ENCODE results near the gene PTBP1. TPM values are rescaled to one million over a fixed set of nuclear protein-coding genes. Genes with fewer than 3 reads are reported as not detected.
A peak's percentile ranks its signal among the peaks of the same experiment; 100 is the strongest.

Gene PTBP1
- total and polyA plus RNA-seq, 2 of the 13 experiments (the other 11 are each of a cell fraction or from before 2014, with no cell fraction given), result 195 to 288 TPM

GRCh38 chr19:796692-797527, at the start of gene PTBP1 (continued):
- TF ChIP-seq ZNF24 (IDR thresholded peaks at IDR 0.05) (no peak), TRIM24 (CRISPR knock-in tag; IDR thresholded peaks at IDR 0.05) (no peak), RARA (CRISPR knock-in tag; IDR thresholded peaks at IDR 0.05) (0 out of 2 replicates have a peak, but pooled peaks have one; percentile 34), FIP1L1 (IDR thresholded peaks at IDR 0.05; ENCODE audit: borderline replicate concordance, insufficient read depth, low read depth, low read length) (0 out of 2 replicates have a peak, but pooled peaks have one; percentile 40), ZMAT3 (CRISPR knock-in tag; conservative IDR thresholded peaks at IDR 0.05) (peak; percentile 86), ZFP90 (CRISPR knock-in tag; IDR thresholded peaks at IDR 0.05; ENCODE audit: borderline replicate concordance) (no peak; the same call in 1 of the 2 replicates), ZNF543 (CRISPR knock-in tag; IDR thresholded peaks at IDR 0.05) (0 out of 2 replicates have a peak, but pooled peaks have one; percentile 19), NFKBIZ (CRISPR knock-in tag; IDR thresholded peaks at IDR 0.05) (no peak), ZMAT5 (CRISPR knock-in tag; IDR thresholded peaks at IDR 0.05; ENCODE audit: borderline replicate concordance, low read depth) (no peak), RXRA (CRISPR knock-in tag; IDR thresholded peaks at IDR 0.05) (peak; percentile 80), TFDP1 (CRISPR knock-in tag; IDR thresholded peaks at IDR 0.05; ENCODE audit: borderline replicate concordance) (peak; percentile 94), HNRNPK (IDR thresholded peaks at IDR 0.05; ENCODE audit: low read depth, low read length, poor library complexity, severe bottlenecking) (no peak), ZFP1 (CRISPR knock-in tag; IDR thresholded peaks at IDR 0.05) (peak; percentile 56; the same call in 1 of the 2 replicates), IRF1 (CRISPR knock-in tag; IDR thresholded peaks at IDR 0.05; ENCODE audit: low read depth) (no peak), ZNF350 (CRISPR knock-in tag; IDR thresholded peaks at IDR 0.05; ENCODE audit: borderline replicate concordance, low read depth) (no peak; the same call in 1 of the 2 replicates), SMC3 (IDR thresholded peaks at IDR 0.05; ENCODE audit: low read length) (no peak), ATF7-NPFF (CRISPR knock-in tag; IDR thresholded peaks at IDR 0.05; ENCODE audit: low read depth) (no peak), SYNCRIP (IDR thresholded peaks at IDR 0.05; ENCODE audit: insufficient read depth, low read depth, low read length) (no peak), SPEN (CRISPR knock-in tag; IDR thresholded peaks at IDR 0.05; ENCODE audit: low read depth) (peak; percentile 90; the same call in 1 of the 2 replicates), PPARG (CRISPR knock-in tag; conservative IDR thresholded peaks at IDR 0.05) (peak; percentile 29; the same call in 1 of the 2 replicates), SKI (IDR thresholded peaks at IDR 0.05; ENCODE audit: partially characterized antibody) (no peak)
- TF ChIP-seq, protein P1, sequence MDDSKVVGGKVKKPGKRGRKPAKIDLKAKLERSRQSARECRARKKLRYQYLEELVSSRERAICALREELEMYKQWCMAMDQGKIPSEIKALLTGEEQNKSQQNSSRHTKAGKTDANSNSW (CRISPR knock-in tag; IDR thresholded peaks at IDR 0.05; ENCODE audit: borderline replicate concordance), result no peak
- TF ChIP-seq, protein P2, sequence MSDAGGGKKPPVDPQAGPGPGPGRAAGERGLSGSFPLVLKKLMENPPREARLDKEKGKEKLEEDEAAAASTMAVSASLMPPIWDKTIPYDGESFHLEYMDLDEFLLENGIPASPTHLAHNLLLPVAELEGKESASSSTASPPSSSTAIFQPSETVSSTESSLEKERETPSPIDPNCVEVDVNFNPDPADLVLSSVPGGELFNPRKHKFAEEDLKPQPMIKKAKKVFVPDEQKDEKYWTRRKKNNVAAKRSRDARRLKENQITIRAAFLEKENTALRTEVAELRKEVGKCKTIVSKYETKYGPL (CRISPR knock-in tag; IDR thresholded peaks at IDR 0.05), result no peak; the same call in 1 of the 2 replicates
- TF ChIP-seq, protein P3, sequence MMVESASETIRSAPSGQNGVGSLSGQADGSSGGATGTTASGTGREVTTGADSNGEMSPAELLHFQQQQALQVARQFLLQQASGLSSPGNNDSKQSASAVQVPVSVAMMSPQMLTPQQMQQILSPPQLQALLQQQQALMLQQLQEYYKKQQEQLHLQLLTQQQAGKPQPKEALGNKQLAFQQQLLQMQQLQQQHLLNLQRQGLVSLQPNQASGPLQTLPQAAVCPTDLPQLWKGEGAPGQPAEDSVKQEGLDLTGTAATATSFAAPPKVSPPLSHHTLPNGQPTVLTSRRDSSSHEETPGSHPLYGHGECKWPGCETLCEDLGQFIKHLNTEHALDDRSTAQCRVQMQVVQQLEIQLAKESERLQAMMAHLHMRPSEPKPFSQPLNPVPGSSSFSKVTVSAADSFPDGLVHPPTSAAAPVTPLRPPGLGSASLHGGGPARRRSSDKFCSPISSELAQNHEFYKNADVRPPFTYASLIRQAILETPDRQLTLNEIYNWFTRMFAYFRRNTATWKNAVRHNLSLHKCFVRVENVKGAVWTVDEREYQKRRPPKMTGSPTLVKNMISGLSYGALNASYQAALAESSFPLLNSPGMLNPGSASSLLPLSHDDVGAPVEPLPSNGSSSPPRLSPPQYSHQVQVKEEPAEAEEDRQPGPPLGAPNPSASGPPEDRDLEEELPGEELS (CRISPR knock-in tag; IDR thresholded peaks at IDR 0.05), result peak; percentile 73
